ENCODE data around the gene GOLIM4.

GRCh38 chr3:168117059-168117458, 21.3 kb upstream of the GOLIM4 start:
- no peak for TF ChIP-seq POLR2AphosphoS5 (IDR thresholded peaks at IDR 0.05; ENCODE audit: low read depth, low read length)
- no peak for TF ChIP-seq TAF1 (IDR thresholded peaks at IDR 0.05; ENCODE audit: low read depth, low read length)
- no peak for TF ChIP-seq POLR2A (IDR thresholded peaks at IDR 0.05; ENCODE audit: low read depth, low read length)
- TF ChIP-seq POU2F2 (IDR thresholded peaks at IDR 0.05; ENCODE audit: low read depth, low read length) = no peak
- TF ChIP-seq SPI1 (IDR thresholded peaks at IDR 0.05; ENCODE audit: low read depth, low read length) = no peak

All from GM12891 (cell line).